K562 treated with DMSO at 1 percent for 48 hours (cell line): ENCODE results near the gene FBN2. TPM values are rescaled to one million over a fixed set of nuclear protein-coding genes. Genes with fewer than 3 reads are reported as not detected.

Experiments
- total RNA-seq: library from RNA; unstranded; fragments of 300-600 nt; gene quantifications from 2 replicates; pipeline ENCODE4 v1.2.3, GENCODE V29; 2022; ENCODE audit warnings: low replicate concordance; ENCODE audit errors: extremely low read depth

FBN2 gene
- total RNA-seq = not detected in 2 replicates

DNA sequence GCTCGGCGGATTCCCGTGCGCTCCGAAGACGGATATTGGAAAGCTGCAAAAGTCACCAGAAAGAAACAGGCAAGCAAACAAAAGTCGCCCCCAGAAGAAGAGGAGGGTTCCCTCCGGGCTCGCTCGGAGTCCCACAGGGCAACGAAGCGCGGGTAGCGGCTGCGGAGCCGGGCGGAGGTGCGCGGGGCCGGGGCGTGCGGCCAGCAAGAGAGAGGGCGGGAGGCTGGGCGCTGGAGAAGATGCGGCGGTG lies at the start of gene FBN2:
FBN2 (minus strand) TSS at position 246 of the 250 bp plus-strand sequence. CDS start 642 bp downstream, outside the sequence.

